HepG2 (cell line): Measurements from ENCODE around the gene HDGFL3. TPM values are rescaled to one million over a fixed set of nuclear protein-coding genes. Genes with fewer than 3 reads are reported as not detected.
"Not testable (repeated sequence)": the region's sequence is repeated elsewhere in the genome, so short reads cannot be mapped to it uniquely, and the experiment has no call there.

Source experiments
- ATAC-seq: fragments of 200-7000 bp; cut with Tn5 transposase; 3 replicates; pipeline ENCODE4 v1.9.1; 2020; ENCODE audit warnings: mild to moderate bottlenecking, moderate library complexity
- BruUV-seq: library from RNA; stranded (reverse); fragments of 400-500 nt; replicated peaks from 2 replicates; lab custom pipeline; 2021; lab: Mats Ljungman, UMichigan
- CTCF ChIA-PET: fragments of 300-600 bp; formaldehyde crosslinking; extraction: SDS; loops from one replicate; lab custom pipeline; 2021; ENCODE audit warnings: low total read pairs, inconsistent platforms, low intra/inter-chr PET ratio; lab: Yijun Ruan, JAX
- POLR2A ChIA-PET: fragments of 350-600 bp; sonication (Branson Sonifier 250); formaldehyde crosslinking; loops from one replicate; lab custom pipeline; 2020; ENCODE audit warnings: antibody characterized with exemption, inconsistent platforms; lab: Yijun Ruan, JAX
- DNase-seq: peaks from one replicate; pipeline ENCODE4 v3.0.0-alpha.2; 2015; ENCODE audit warnings: low spot score
- FAIRE-seq: peaks from 3 replicates; lab custom pipeline; 2011; peaks lifted over from hg19 to GRCh38; lab: Jason Lieb, UNC
- H2AFZ ChIP-seq: one replicate; pipeline ENCODE4 v1.6.1; 2011; ENCODE audit warnings: low read length, inconsistent platforms
- H3K27ac ChIP-seq: fragments of 300-600 bp; 3 replicates; pipeline ENCODE4 v1.8.0; 2011; ENCODE audit warnings: mixed run types, mild to moderate bottlenecking, mixed read lengths, low read length, inconsistent platforms; ENCODE audit not compliant: insufficient read depth; ENCODE audit errors: extremely low read length
- H3K27me3 ChIP-seq, 2 experiments: fragments of 200-600 bp in 1 of 2; 2 replicates in 1 of 2; 3 replicates in 1 of 2; pipeline versions ENCODE4 v1.6.0 to v1.8.0; 2011; ENCODE audit warnings: low read length in 2 of 2, mild to moderate bottlenecking in 2 of 2, moderate library complexity in 2 of 2, inconsistent platforms in 1 of 2; ENCODE audit not compliant: insufficient read depth in 2 of 2, control insufficient read depth in 1 of 2
- H3K36me3 ChIP-seq, 2 experiments: fragments of 200-600 bp in 1 of 2; replicated peaks in 1 of 2; 2 replicates in 1 of 2; 3 replicates in 1 of 2; pipeline versions ENCODE4 v1.5.1 to v1.8.0; 2011; ENCODE audit warnings: low read length in 2 of 2, inconsistent platforms in 1 of 2; ENCODE audit not compliant: insufficient read depth in 2 of 2, control insufficient read depth in 1 of 2
- H3K4me1 ChIP-seq: 2 replicates; pipeline ENCODE4 v1.5.1; 2012; ENCODE audit warnings: low read length, inconsistent platforms; ENCODE audit not compliant: insufficient read depth
- H3K4me2 ChIP-seq: 2 replicates; pipeline ENCODE4 v1.6.0; 2011; ENCODE audit warnings: low read depth, low read length, inconsistent platforms
- H3K4me3 ChIP-seq, 3 experiments: fragments of 200-600 bp in 1 of 3; sonication (generic), shearing (Covaris generic) in 1 of 3; replicated peaks in 1 of 3; 2 replicates each; pipeline ENCODE4 v1.5.1; 2011 to 2016; ENCODE audit warnings: low read length in 3 of 3, inconsistent platforms in 2 of 3, low read depth in 2 of 3, mild to moderate bottlenecking in 2 of 3, control low read depth in 1 of 3, mixed read lengths in 1 of 3; ENCODE audit not compliant: insufficient read depth in 1 of 3
- H3K79me2 ChIP-seq: one replicate; pipeline ENCODE4 v1.6.1; 2011; ENCODE audit warnings: low read length, inconsistent platforms; ENCODE audit not compliant: insufficient read depth
- H3K9ac ChIP-seq: 2 replicates; pipeline ENCODE4 v1.6.0; 2011; ENCODE audit warnings: mild to moderate bottlenecking, low read depth, low read length, inconsistent platforms; ENCODE audit not compliant: insufficient read depth
- H3K9me3 ChIP-seq: 2 replicates; pipeline ENCODE4 v1.5.1; 2012; ENCODE audit warnings: mild to moderate bottlenecking, low read length
- H4K20me1 ChIP-seq: 2 replicates; pipeline ENCODE4 v1.6.0; 2011; ENCODE audit warnings: inconsistent platforms, mild to moderate bottlenecking, low read length, moderate library complexity; ENCODE audit not compliant: insufficient read depth
- EHMT2 ChIP-seq: fragments of 200-600 bp; sonication (generic); IDR thresholded peaks from 2 replicates; pipeline ENCODE4 v1.7.0; 2017; ENCODE audit warnings: antibody characterized with exemption, low read depth, low read length, borderline replicate concordance
- ELF4 ChIP-seq: sonication (generic); formaldehyde crosslinking; IDR thresholded peaks from 2 replicates; pipeline ENCODE4 v1.5.0; 2020; ENCODE audit warnings: missing genetic modification reagents, mild to moderate bottlenecking, moderate library complexity, borderline replicate concordance
- IRF9 ChIP-seq: sonication (generic); formaldehyde crosslinking; IDR thresholded peaks from 2 replicates; pipeline ENCODE4 v1.8.0; 2022; ENCODE audit warnings: missing genetic modification reagents, mild to moderate bottlenecking, borderline replicate concordance
- MAFK ChIP-seq, 2 experiments: IDR thresholded peaks in 1 of 2; conservative IDR thresholded peaks in 1 of 2; 2 replicates each; pipeline ENCODE4 v1.6.1; 2011; ENCODE audit warnings: improper control_type of control experiment in 2 of 2, low read length in 2 of 2
- MXI1 ChIP-seq: IDR thresholded peaks from 3 replicates; pipeline ENCODE4 v1.6.1; 2012; ENCODE audit warnings: low read depth, low read length, inconsistent platforms, borderline replicate concordance
- NR2F2 ChIP-seq: IDR thresholded peaks from 2 replicates; pipeline ENCODE4 v1.6.1; 2012; ENCODE audit warnings: low read depth, inconsistent platforms, borderline replicate concordance
- TOPORS ChIP-seq: sonication (generic); formaldehyde crosslinking; IDR thresholded peaks from 2 replicates; pipeline ENCODE4 v1.8.0; 2023; ENCODE audit warnings: mild to moderate bottlenecking, missing genetic modification reagents
- ZBTB38 ChIP-seq: sonication (generic); formaldehyde crosslinking; IDR thresholded peaks from 2 replicates; pipeline ENCODE4 v1.5.1; 2020; ENCODE audit warnings: mild to moderate bottlenecking, missing genetic modification reagents
- ZNF772 ChIP-seq: sonication (generic); formaldehyde crosslinking; IDR thresholded peaks from 2 replicates; pipeline ENCODE4 v1.5.0; 2020; ENCODE audit warnings: mild to moderate bottlenecking, missing genetic modification reagents
- WGBS: methylation state at CpG from one replicate; pipeline ENCODE4 v1.1.6; 2017; ENCODE audit warnings: low lambda C conversion rate; 5-methylcytosine and 5-hydroxymethylcytosine counted together
- in situ Hi-C: cut with HindIII; loops from 2 replicates; pipeline ENCODE4 v1.10.0; 2017; ENCODE audit warnings: low pct_unique_long_range_greater_than_20kb; ENCODE audit not compliant: extremely low pct_ligation_motif_present
- intact Hi-C: fragments of 100-400 bp; cut with micrococcal nuclease; formaldehyde crosslinking; loops from one replicate; pipeline ENCODE4 v1.10.0; 2022; ENCODE audit not compliant: unreplicated experiment
- polyA plus RNA-seq, 8 experiments: library from polyadenylated mRNA; depleted of rRNA in 3 of 8; stranded (reverse) in 7 of 8; unstranded in 1 of 8; fragments of >200 nt; fragmentation: Illumina TruSeq in 4 of 8; extraction: Trizol in 4 of 8; gene quantifications; 2 replicates each; pipeline versions ENCODE4 v1.2.1 to v1.2.3, GENCODE V29; 2011 to 2016; ENCODE audit warnings: low read depth in 4 of 8, missing spikeins in 1 of 8, mixed read lengths in 1 of 8; ENCODE audit not compliant: insufficient read depth in 1 of 8
- total RNA-seq, 5 experiments: library from RNA; depleted of rRNA; stranded (reverse); fragments of >200 nt; fragmentation: Illumina TruSeq; extraction: Trizol; gene quantifications; 2 replicates each; pipeline ENCODE4 v1.2.3, GENCODE V29; 2016; ENCODE audit warnings: low read depth in 1 of 5
- TF ChIP-seq, protein P1 (sequence below): sonication (generic); formaldehyde crosslinking; IDR thresholded peaks from 2 replicates; pipeline ENCODE4 v1.5.0; 2020; ENCODE audit warnings: missing genetic modification reagents

HDGFL3 gene
- total and polyA plus RNA-seq, 2 of the 13 experiments (the other 11 are each of a cell fraction or from before 2014, with no cell fraction given): 0.07 to 0.09 TPM

DNA sequence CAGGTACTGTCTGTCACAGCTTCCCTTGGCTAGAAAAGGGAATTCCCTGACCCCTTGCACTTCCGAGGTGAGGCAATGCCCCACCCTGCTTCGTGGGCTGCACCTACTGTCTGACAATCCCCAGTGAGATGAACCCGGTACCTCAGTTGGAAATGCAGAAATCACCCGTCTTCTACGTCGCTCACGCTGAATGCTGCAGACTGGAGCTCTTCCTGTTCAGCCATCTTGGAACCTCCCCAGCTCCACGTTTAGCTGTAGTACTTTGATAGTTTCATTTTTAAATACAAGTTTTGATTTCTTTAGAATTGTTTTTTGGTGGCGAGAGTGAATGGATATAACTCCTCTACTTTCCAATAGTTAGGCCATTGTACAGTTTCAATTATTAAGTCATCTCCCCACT lies 17.8 kb upstream of the HDGFL3 start (continued):
- TF ChIP-seq, protein P1, sequence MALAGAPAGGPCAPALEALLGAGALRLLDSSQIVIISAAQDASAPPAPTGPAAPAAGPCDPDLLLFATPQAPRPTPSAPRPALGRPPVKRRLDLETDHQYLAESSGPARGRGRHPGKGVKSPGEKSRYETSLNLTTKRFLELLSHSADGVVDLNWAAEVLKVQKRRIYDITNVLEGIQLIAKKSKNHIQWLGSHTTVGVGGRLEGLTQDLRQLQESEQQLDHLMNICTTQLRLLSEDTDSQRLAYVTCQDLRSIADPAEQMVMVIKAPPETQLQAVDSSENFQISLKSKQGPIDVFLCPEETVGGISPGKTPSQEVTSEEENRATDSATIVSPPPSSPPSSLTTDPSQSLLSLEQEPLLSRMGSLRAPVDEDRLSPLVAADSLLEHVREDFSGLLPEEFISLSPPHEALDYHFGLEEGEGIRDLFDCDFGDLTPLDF (CRISPR knock-in tag): no peak
- TF ChIP-seq ELF4 (CRISPR knock-in tag) (no peak), ZBTB38 (CRISPR knock-in tag) (no peak), EHMT2 (no peak)

GRCh38 chr15:83221781-83222180 lies 14.2 kb upstream of the HDGFL3 start:
- intact Hi-C loops, POLR2A ChIA-PET, H3K4me1 ChIP-seq, in situ Hi-C loops, DNase-seq, BruUV-seq, H3K9me3 ChIP-seq, H3K4me2 ChIP-seq, FAIRE-seq, CTCF ChIA-PET, H3K27me3 ChIP-seq, H3K36me3 ChIP-seq, H2AFZ ChIP-seq, ATAC-seq, H4K20me1 ChIP-seq, H3K9ac ChIP-seq, H3K79me2 ChIP-seq, H3K4me3 ChIP-seq, H3K27ac ChIP-seq: not testable (repeated sequence)
- 27% methylated on average over 5 of the region's 9 CpGs for WGBS

DNA sequence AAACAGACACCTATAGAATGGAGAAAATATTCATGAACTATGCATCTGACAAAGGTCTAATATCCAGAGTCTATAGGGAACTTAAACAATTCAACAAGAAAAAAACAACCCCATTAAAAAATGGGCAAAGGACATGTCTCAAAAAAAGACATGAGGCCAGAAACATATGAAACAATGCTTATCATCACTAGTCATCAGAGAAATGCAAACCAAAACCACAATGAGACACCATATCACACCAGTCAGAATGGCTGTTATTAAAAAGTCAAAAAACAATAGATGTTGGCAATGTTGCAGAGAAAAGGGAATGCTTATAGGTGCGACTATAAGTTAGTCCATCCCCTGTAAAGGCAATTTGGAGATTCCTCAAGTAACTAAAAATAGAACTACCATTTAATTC lies 11.4 kb upstream of the HDGFL3 start:
- Histone ChIP-seq H3K9me3 (no peaks in the 10 kb centered on the region), H3K27me3 (no peaks in the 10 kb centered on the region), H2AFZ (no peak overlapping the region), H3K36me3 (no peaks in the 10 kb centered on the region), H3K27ac (no peak overlapping the region), H3K9ac (no peak overlapping the region), H3K79me2 (no peaks in the 10 kb centered on the region), H4K20me1 (no peaks in the 10 kb centered on the region), H3K4me2 (no peak overlapping the region), H3K4me1 (no peaks in the 10 kb centered on the region), H3K4me3 (no peak overlapping the region)
- TF ChIP-seq MAFK (conservative IDR thresholded peaks at IDR 0.05 in 1 of 2, IDR thresholded peaks at IDR 0.05 in 1 of 2; ENCODE audit: low read length in 2 of 2) (no peak), TOPORS (no peak), NR2F2 (no peak), IRF9 (no peak), MXI1 (no peak), ZNF772 (CRISPR knock-in tag) (no peak)
- CTCF ChIA-PET: no interaction called here
- intact Hi-C loops (no loop called here), in situ Hi-C loops (no loop called here)
- POLR2A ChIA-PET: no interaction called here
- no TSS peak for BruUV-seq
- no peak for FAIRE-seq
- DNase-seq: no peak
- WGBS: 0% methylated on average over 1 of the region's 1 CpG
- ATAC-seq: no peak
